Smooth muscle cell (in vitro differentiated cells): ENCODE data around the gene POLL. TPM values are rescaled to one million over a fixed set of nuclear protein-coding genes. Genes with fewer than 3 reads are reported as not detected.
"Not testable (repeated sequence)": the region's sequence is repeated elsewhere in the genome, so short reads cannot be mapped to it uniquely, and the experiment has no call there.

ENCODE experiments used
- DNase-seq: peaks from one replicate; lab custom pipeline; 2025; ENCODE audit not compliant: unreplicated experiment; lab: John Stamatoyannopoulos, UW
- H2AFZ ChIP-seq: fragments of 200-600 bp; sonication (generic); 2 replicates; pipeline ENCODE4 v1.6.0; 2016; ENCODE audit warnings: antibody characterized with exemption, low read depth, mild to moderate bottlenecking
- H3F3A ChIP-seq: fragments of 200-600 bp; sonication (generic); 2 replicates; pipeline ENCODE4 v1.6.0; 2017; ENCODE audit warnings: antibody characterized with exemption, low read depth
- H3K27ac ChIP-seq: fragments of 200-600 bp; sonication (generic); 2 replicates; pipeline ENCODE4 v1.5.1; 2016; ENCODE audit warnings: low read depth, mild to moderate bottlenecking
- H3K27me3 ChIP-seq: fragments of 200-600 bp; sonication (generic); 2 replicates; pipeline ENCODE4 v1.6.1; 2016; ENCODE audit warnings: low read depth, mild to moderate bottlenecking
- H3K36me3 ChIP-seq: fragments of 200-600 bp; sonication (generic); 2 replicates; pipeline ENCODE4 v1.5.1; 2016; ENCODE audit warnings: low read depth
- H3K4me1 ChIP-seq: fragments of 200-600 bp; sonication (generic); 2 replicates; pipeline ENCODE4 v1.5.1; 2016; ENCODE audit warnings: low read depth
- H3K4me2 ChIP-seq: fragments of 200-600 bp; sonication (generic); 2 replicates; pipeline ENCODE4 v1.6.0; 2016; ENCODE audit warnings: mild to moderate bottlenecking
- H3K4me3 ChIP-seq: fragments of 200-600 bp; sonication (generic); 2 replicates; pipeline ENCODE4 v1.5.1; 2016; ENCODE audit warnings: mild to moderate bottlenecking
- H3K79me2 ChIP-seq: fragments of 200-600 bp; sonication (generic); 2 replicates; pipeline ENCODE4 v1.6.0; 2016; ENCODE audit warnings: low read depth, mild to moderate bottlenecking
- H3K9ac ChIP-seq: fragments of 200-600 bp; sonication (generic); 2 replicates; pipeline ENCODE4 v1.6.0; 2016; ENCODE audit warnings: low read depth
- H3K9me3 ChIP-seq: fragments of 200-600 bp; sonication (generic); replicated peaks from 2 replicates; pipeline ENCODE4 v1.5.1; 2016; ENCODE audit warnings: low read depth
- H4K20me1 ChIP-seq: fragments of 200-600 bp; sonication (generic); 2 replicates; pipeline ENCODE4 v1.6.0; 2016; ENCODE audit warnings: low read depth
- CTCF ChIP-seq: fragments of 200-600 bp; sonication (generic); IDR thresholded peaks from 2 replicates; pipeline ENCODE4 v1.5.1; 2017; ENCODE audit warnings: borderline replicate concordance, mild to moderate bottlenecking, antibody characterized with exemption; ENCODE audit not compliant: insufficient read depth, poor library complexity, severe bottlenecking
- WGBS: methylation state at CpG from one replicate; pipeline ENCODE4 v1.1.7; 2016; ENCODE audit warnings: low lambda C conversion rate; 5-methylcytosine and 5-hydroxymethylcytosine counted together
- polyA plus RNA-seq: library from polyadenylated mRNA; unstranded; fragments of >200 nt; fragmentation: Nextera tagmentation; extraction: Ambion mirVana; gene quantifications from 2 replicates; pipeline ENCODE4 v1.2.1, GENCODE V29; 2016
- total RNA-seq: library from RNA; depleted of rRNA; stranded (reverse); fragments of >200 nt; gene quantifications from 2 replicates; pipeline ENCODE4 v1.2.3, GENCODE V29; 2014

Gene POLL
- total and polyA plus RNA-seq, 2 experiments from 2014 or later: 14.6 to 15.1 TPM

- no peaks in the 10 kb centered on the region for H3K27me3 ChIP-seq
- DNase-seq: no peak
- H3K79me2 ChIP-seq: no peaks in the 10 kb centered on the region
- no peak overlapping the region for H3K4me3 ChIP-seq
- H3F3A ChIP-seq: no peaks in the 10 kb centered on the region
- no peak overlapping the region for H2AFZ ChIP-seq
- H3K9me3 ChIP-seq: no peaks in the 10 kb centered on the region
- no peak overlapping the region for H3K27ac ChIP-seq
- H3K4me1 ChIP-seq: no peaks in the 10 kb centered on the region
- no peaks in the 10 kb centered on the region for H3K36me3 ChIP-seq
- TF ChIP-seq CTCF: no peak
- no peaks in the 10 kb centered on the region for H4K20me1 ChIP-seq
- no peak overlapping the region for H3K4me2 ChIP-seq
- no peak overlapping the region for H3K9ac ChIP-seq
- 78% methylated on average over 1 of the region's 1 CpG for WGBS
These were observed 13.5 kb upstream of the POLL start for GRCh38 chr10:101601541-101601940.

- Histone ChIP-seq H3K27ac (no peak overlapping the region), H4K20me1 (no peaks in the 10 kb centered on the region), H3K27me3 (no peaks in the 10 kb centered on the region), H3K36me3 (no peaks in the 10 kb centered on the region), H3K9me3 (no peaks in the 10 kb centered on the region), H3K4me3 (no peak overlapping the region), H3K4me2 (no peak overlapping the region), H2AFZ (no peak overlapping the region), H3F3A (no peaks in the 10 kb centered on the region), H3K4me1 (no peaks in the 10 kb centered on the region), H3K9ac (no peak overlapping the region), H3K79me2 (no peaks in the 10 kb centered on the region)
- TF ChIP-seq CTCF: no peak
- WGBS: 77% methylated on average over 14 of the region's 14 CpGs
- DNase-seq: no peak
These were observed 9.2 kb upstream of the POLL start for GRCh38 chr10:101597091-101597900.

GRCh38 chr10:101595591-101596433 lies 7.8 kb upstream of the POLL start:
- H3K36me3 ChIP-seq: no peaks in the 10 kb centered on the region
- H3K9me3 ChIP-seq: no peaks in the 10 kb centered on the region
- no peaks in the 10 kb centered on the region for H3K4me1 ChIP-seq
- no peak for DNase-seq
- no peak overlapping the region for H3K27ac ChIP-seq
- H3K4me2 ChIP-seq: no peak overlapping the region
- TF ChIP-seq CTCF: no peak
- WGBS: 72% methylated on average over 13 of the region's 13 CpGs
- no peak overlapping the region for H3K9ac ChIP-seq
- H3K27me3 ChIP-seq: no peaks in the 10 kb centered on the region
- H3K79me2 ChIP-seq: no peaks in the 10 kb centered on the region
- no peak overlapping the region for H3K4me3 ChIP-seq
- no peaks in the 10 kb centered on the region for H4K20me1 ChIP-seq
- H3F3A ChIP-seq: no peaks in the 10 kb centered on the region
- no peak overlapping the region for H2AFZ ChIP-seq

- not testable (repeated sequence) for H3K9me3 ChIP-seq
These were observed 5.3 kb upstream of the POLL start for GRCh38 chr10:101593331-101593730.

More at GRCh38 chr10:101593331-101593730, 5.3 kb upstream of the POLL start:
- not testable (repeated sequence) for H3K79me2 ChIP-seq, H3K9ac ChIP-seq, H2AFZ ChIP-seq, H4K20me1 ChIP-seq, H3F3A ChIP-seq, H3K4me1 ChIP-seq, H3K27ac ChIP-seq, DNase-seq, H3K36me3 ChIP-seq, H3K27me3 ChIP-seq, H3K4me3 ChIP-seq, H3K4me2 ChIP-seq
- 71% methylated on average over 2 of the region's 2 CpGs for WGBS
